GM18502 (cell line): ENCODE results near the gene EML2.
A peak's percentile ranks its signal among the peaks of the same experiment; 100 is the strongest.
"Not testable (repeated sequence)": the region's sequence is repeated elsewhere in the genome, so short reads cannot be mapped to it uniquely, and the experiment has no call there.

Experiments used
- ATAC-seq: cut with Tn5 transposase; IDR thresholded peaks from one replicate; pipeline ENCODE4 v1.9.1; 2021; ENCODE audit warnings: mild to moderate bottlenecking; ENCODE audit not compliant: unreplicated experiment, poor library complexity

The EML2 gene

GRCh38 chr19:45621976-45622503, 17.2 kb downstream of the EML2 start:
- ATAC-seq: no peak

GRCh38 chr19:45621389-45621788, 17.8 kb downstream of the EML2 start:
- ATAC-seq: no peak

DNA sequence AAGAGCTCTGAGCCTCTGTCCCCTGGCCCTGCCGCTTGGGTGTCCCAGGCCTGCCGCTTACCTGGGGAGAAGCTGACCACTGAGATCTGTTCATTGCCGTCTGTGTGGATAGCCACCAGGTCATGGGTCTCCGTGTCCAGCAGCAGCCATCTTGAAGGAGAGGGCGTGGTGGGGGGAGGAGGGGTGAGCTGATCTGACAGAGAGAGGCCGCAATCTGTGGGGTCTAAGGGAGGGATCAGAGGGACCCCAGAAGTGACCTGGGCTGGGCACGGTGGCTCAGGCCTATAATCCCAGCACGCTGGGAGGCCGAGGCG, 22.5 kb downstream of the EML2 start:
- no peak for ATAC-seq

- ATAC-seq: peak; percentile 64
Observed at GRCh38 chr19:45615795-45616703, 23.1 kb downstream of the EML2 start.

- ATAC-seq: not testable (repeated sequence)
Observed at GRCh38 chr19:45615056-45615455, 24.1 kb downstream of the EML2 start.

- no peak for ATAC-seq
Observed at GRCh38 chr19:45613926-45614725, 25.1 kb downstream of the EML2 start.

DNA sequence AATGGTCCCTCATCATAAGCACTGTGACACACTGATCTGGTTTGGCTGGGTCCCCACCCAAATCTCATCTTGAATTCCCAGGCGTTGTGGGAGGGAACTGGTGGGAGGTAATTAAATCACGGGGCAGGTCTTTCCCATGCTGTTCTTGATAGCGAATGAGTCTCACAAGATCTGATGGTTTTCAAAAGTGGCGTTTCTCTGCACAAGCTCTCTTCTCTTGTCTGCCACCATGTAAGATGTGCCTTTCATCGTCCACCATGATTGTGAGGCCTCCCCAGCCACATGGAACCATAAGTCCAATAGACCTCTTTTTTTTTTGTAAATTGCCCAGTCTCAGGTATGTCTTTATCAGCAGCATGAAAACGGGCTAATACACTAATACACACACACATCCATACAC, 30.2 kb downstream of the EML2 start:
- ATAC-seq: no peak

- no peak for ATAC-seq
Observed at GRCh38 chr19:45607071-45608029, 31.8 kb downstream of the EML2 start.

DNA sequence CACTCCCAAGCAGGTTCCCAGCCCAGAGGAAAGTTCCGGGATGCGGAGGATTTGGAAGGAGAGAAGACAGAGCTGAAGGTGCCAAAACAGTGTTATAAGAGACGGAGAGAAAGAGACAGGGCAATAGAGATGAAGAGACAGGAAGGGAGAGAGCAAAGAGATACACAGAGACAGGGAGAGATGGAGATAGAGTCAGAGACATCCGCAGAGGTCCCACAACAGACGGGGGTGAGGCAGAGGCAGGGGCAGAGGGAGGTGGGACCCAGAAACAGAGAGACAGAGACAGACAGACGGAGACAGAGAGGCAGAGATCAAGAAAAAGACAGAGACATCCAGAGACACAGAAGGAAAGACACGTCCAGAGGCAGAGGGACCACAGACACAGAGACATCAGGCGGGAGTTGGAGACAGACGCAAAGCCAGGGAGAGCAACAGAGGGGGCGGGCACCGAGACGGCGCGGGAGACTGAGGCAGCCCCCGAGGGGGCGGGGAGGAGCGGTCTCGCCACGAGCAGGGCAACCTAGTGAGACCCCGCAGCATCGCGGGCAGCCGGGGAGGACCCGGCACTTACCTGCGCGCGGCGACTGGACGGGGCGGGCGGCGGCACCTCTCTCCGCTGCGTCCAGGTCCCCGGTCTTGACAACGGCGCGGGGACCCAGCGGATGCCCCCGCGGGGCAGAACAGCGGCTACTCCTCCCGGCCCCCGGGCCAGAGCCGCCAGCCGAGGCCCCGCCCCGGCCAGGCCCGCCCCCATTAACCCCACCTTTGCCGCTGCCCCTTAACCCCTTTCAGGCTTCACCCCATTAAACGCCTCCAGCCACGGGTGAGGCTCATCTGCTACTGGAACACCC, 37.4 kb downstream of the EML2 start, which contains the start of gene GPR4:
Gene GPR4 (minus strand): TSS at position 689 of the 851 bp plus-strand sequence. CDS start 10,346 bp downstream, outside the sequence.
- ATAC-seq: no peak

GRCh38 chr19:45601115-45601514, 38.1 kb downstream of the EML2 start:
- no peak for ATAC-seq

- ATAC-seq: no peak
Observed at GRCh38 chr19:45600340-45600885, 38.8 kb downstream of the EML2 start.

- no peak for ATAC-seq
Observed at GRCh38 chr19:45599286-45599685, 39.9 kb downstream of the EML2 start.

GRCh38 chr19:45598267-45599001, 40.8 kb downstream of the EML2 start:
- ATAC-seq: no peak

GRCh38 chr19:45597425-45598111, 41.6 kb downstream of the EML2 start:
- no peak for ATAC-seq

DNA sequence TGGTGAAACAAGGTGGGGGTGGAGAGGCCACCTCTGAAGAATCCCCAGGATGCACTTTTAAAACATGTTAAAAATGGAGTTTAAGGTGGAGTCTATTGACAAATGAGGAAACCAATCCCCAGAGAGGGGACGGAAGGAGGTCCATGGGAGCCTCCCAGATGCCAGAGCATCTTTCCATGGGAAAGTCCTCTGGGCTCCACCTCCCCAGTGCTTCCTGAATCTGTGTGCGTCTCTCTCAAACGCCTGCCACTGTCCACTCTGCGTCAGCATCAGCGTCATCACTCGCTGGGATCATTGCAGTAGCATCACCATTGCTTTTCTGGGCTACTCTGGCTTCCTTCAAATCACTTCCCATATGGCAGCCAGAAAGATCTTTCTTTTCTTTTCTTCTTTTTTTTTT, 43.4 kb downstream of the EML2 start:
- no peak for ATAC-seq

DNA sequence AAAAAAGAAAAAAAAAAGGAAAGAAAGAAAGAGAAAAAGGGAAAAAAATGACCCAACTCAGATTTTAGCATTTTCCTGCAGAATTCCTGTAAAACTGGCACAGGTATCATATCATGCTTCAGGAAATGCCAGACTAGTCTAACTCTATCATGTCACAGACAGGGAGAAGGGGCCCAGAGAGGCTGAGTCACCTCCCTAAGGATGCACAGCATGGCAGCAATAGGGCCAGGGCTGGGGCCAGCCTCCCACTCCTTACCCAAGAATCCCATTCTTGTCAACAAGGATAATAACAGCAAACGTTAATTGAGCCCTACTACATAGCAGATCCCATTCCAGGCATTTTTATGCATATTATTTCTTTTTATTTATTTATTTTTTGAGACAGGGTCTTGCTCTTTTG, 45.7 kb downstream of the EML2 start:
- ATAC-seq: no peak

DNA sequence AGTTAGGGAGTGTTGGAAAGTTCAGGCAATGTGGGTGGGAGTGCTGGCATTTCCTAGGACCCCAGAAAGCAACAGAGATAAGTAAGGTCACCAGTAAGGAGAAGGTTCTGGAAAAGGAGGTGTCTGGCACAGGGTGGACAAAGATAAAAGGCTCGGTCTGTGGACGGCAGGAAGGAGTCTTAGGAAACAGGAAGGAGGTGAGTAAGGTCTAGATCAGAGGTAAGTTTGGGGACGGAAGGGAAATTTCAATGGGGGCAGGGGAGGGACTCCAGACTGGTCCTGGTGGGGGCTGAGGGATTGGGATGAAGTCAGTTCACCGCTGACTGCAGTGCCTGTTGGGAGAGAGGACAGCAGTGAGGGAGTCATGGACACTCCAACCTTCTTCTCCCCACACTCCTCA, 46.8 kb downstream of the EML2 start:
- no peak for ATAC-seq

DNA sequence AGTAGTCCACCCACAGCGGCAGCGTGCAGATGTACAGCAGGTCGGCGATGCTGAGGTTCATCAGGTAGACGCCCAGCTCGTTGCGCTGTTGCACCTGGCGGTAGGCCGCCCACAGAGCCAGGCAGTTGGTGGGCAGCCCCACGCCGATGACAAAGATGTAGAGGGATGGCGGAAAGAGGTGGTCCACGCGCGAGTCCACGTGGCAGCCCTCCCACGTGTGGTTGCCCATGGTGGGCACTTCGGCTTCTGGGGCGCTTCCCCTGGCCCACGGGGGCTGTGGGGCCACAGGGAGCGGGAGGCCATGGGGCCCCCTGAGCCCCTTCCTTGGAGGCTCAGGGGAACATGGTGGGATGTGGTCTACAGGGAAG, 47.6 kb downstream of the EML2 start:
- no peak for ATAC-seq
